Loucy (cell line): ENCODE results near the gene DNAAF8.

Experiments
- EZH2phosphoT487 ChIP-seq: fragments of 200-600 bp; IDR thresholded peaks from 2 replicates; pipeline ENCODE4 v1.6.1; 2018; ENCODE audit warnings: antibody characterized with exemption, mild to moderate bottlenecking, moderate library complexity, borderline replicate concordance
- TF ChIP-seq, protein P1 (sequence below): fragments of 200-600 bp; sonication (generic); conservative IDR thresholded peaks from 2 replicates; pipeline ENCODE4 v1.5.1; 2014; ENCODE audit warnings: mild to moderate bottlenecking, antibody characterized with exemption, low read length

DNA sequence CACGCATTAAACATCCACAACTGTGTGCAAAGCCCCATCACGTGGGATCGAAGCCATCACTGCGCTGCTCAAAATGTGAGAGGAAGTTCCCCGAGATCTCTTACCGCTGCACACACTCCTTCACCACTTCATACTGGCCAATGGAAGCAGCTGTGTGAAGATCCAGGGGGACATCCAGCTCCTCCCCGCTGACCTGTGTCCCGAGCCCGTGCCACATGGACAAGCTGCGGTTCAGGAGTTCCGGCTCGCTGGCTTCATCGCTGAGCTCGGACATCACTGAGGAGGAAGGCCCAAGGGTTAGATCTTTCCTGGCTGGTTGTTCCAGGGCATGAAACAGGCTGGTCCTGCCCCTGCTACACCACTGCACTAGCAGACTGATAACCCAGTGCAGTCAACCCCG, 4.5 kb upstream of the DNAAF8 start:
- TF ChIP-seq, protein P1, sequence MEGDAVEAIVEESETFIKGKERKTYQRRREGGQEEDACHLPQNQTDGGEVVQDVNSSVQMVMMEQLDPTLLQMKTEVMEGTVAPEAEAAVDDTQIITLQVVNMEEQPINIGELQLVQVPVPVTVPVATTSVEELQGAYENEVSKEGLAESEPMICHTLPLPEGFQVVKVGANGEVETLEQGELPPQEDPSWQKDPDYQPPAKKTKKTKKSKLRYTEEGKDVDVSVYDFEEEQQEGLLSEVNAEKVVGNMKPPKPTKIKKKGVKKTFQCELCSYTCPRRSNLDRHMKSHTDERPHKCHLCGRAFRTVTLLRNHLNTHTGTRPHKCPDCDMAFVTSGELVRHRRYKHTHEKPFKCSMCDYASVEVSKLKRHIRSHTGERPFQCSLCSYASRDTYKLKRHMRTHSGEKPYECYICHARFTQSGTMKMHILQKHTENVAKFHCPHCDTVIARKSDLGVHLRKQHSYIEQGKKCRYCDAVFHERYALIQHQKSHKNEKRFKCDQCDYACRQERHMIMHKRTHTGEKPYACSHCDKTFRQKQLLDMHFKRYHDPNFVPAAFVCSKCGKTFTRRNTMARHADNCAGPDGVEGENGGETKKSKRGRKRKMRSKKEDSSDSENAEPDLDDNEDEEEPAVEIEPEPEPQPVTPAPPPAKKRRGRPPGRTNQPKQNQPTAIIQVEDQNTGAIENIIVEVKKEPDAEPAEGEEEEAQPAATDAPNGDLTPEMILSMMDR: no peak
- no peak for TF ChIP-seq EZH2phosphoT487
